ENCODE results near the gene ZG16B.

The ZG16B gene

GRCh38 chr16:2874032-2874911 lies 44.2 kb downstream of the ZG16B start:
- DNase-seq = no peak

GRCh38 chr16:2874912-2875362 lies 44.8 kb downstream of the ZG16B start:
- peak; percentile 59 for DNase-seq

- DNase-seq = no peak
Observed at GRCh38 chr16:2879854-2880508, 49.9 kb downstream of the ZG16B start.
